ENCODE results near the gene RSL1D1. TPM values are rescaled to one million over a fixed set of nuclear protein-coding genes. Genes with fewer than 3 reads are reported as not detected.

Gene RSL1D1
- total RNA-seq, result 199 and 205 TPM in 2 replicates
- long read RNA-seq, full-length matches to known transcripts, result 45 of 211 reads
- long read RNA-seq, partial matches to known transcripts, result 158 of 211 reads
- long read RNA-seq, other reads (novel, unspliced or antisense), result 8 of 211 reads

GRCh38 chr16:11851294-11852091, at the start of gene RSL1D1:
Gene RSL1D1 (minus strand): TSS chr16:11851542. CDS start chr16:11851512, 30 bp downstream.
- peak; percentile 89 for DNase-seq (ENCODE audit: low read depth, low spot score)
- H3K4me3 Mint-ChIP-seq, result peak within 1 kb of the TSS; percentile 100
- H3K36me3 Mint-ChIP-seq (ENCODE audit: low read depth), result peaks cover 10% of the 10 kb centered on the region
- H3K9me3 Mint-ChIP-seq, result no peaks in the 10 kb centered on the region
- no peak for TF ChIP-seq CTCF (conservative IDR thresholded peaks at IDR 0.05)
- no peaks in the 10 kb centered on the region for H3K27me3 Mint-ChIP-seq (ENCODE audit: low read depth)
- peak within 1 kb of the TSS; percentile 95 for H3K27ac Mint-ChIP-seq (ENCODE audit: unreplicated experiment)
- peaks cover 35% of the 10 kb centered on the region for H3K4me1 Mint-ChIP-seq

GRCh38 chr16:11901091-11901490, 49.7 kb upstream of the RSL1D1 start:
- Mint-ChIP-seq H3K36me3 (ENCODE audit: low read depth) (peaks cover 3% of the 10 kb centered on the region), H3K9me3 (no peaks in the 10 kb centered on the region), H3K27me3 (ENCODE audit: low read depth) (no peaks in the 10 kb centered on the region), H3K4me3 (no peak overlapping the region), H3K27ac (ENCODE audit: unreplicated experiment) (no peak overlapping the region), H3K4me1 (no peaks in the 10 kb centered on the region)
- no peak for TF ChIP-seq CTCF (conservative IDR thresholded peaks at IDR 0.05)
- no peak for DNase-seq (ENCODE audit: low read depth, low spot score)

GRCh38 chr16:11896486-11897176, 45.3 kb upstream of the RSL1D1 start:
- no peak overlapping the region for H3K27ac Mint-ChIP-seq (ENCODE audit: unreplicated experiment)
- H3K4me3 Mint-ChIP-seq, result no peak overlapping the region
- H3K4me1 Mint-ChIP-seq, result no peaks in the 10 kb centered on the region
- H3K36me3 Mint-ChIP-seq (ENCODE audit: low read depth), result peaks cover 11% of the 10 kb centered on the region
- H3K9me3 Mint-ChIP-seq, result no peaks in the 10 kb centered on the region
- no peaks in the 10 kb centered on the region for H3K27me3 Mint-ChIP-seq (ENCODE audit: low read depth)
- no peak for DNase-seq (ENCODE audit: low read depth, low spot score)
- no peak for TF ChIP-seq CTCF (conservative IDR thresholded peaks at IDR 0.05)

- H3K4me3 Mint-ChIP-seq, result no peak overlapping the region
- H3K27ac Mint-ChIP-seq (ENCODE audit: unreplicated experiment), result no peak overlapping the region
- H3K4me1 Mint-ChIP-seq, result no peaks in the 10 kb centered on the region
- peaks cover 11% of the 10 kb centered on the region for H3K36me3 Mint-ChIP-seq (ENCODE audit: low read depth)
- DNase-seq (ENCODE audit: low read depth, low spot score), result no peak
- no peaks in the 10 kb centered on the region for H3K27me3 Mint-ChIP-seq (ENCODE audit: low read depth)
- TF ChIP-seq CTCF (conservative IDR thresholded peaks at IDR 0.05), result no peak
- no peaks in the 10 kb centered on the region for H3K9me3 Mint-ChIP-seq
Observed at GRCh38 chr16:11893571-11893970, 42.2 kb upstream of the RSL1D1 start.

GRCh38 chr16:11892761-11893160, 41.4 kb upstream of the RSL1D1 start:
- no peak overlapping the region for H3K27ac Mint-ChIP-seq (ENCODE audit: unreplicated experiment)
- H3K4me3 Mint-ChIP-seq, result no peak overlapping the region
- H3K9me3 Mint-ChIP-seq, result no peaks in the 10 kb centered on the region
- H3K27me3 Mint-ChIP-seq (ENCODE audit: low read depth), result no peaks in the 10 kb centered on the region
- H3K4me1 Mint-ChIP-seq, result no peaks in the 10 kb centered on the region
- peaks cover 11% of the 10 kb centered on the region for H3K36me3 Mint-ChIP-seq (ENCODE audit: low read depth)
- DNase-seq (ENCODE audit: low read depth, low spot score), result no peak
- no peak for TF ChIP-seq CTCF (conservative IDR thresholded peaks at IDR 0.05)

All from neural crest cell (in vitro differentiated cells).